ENCODE data around the gene SOCS4.

SOCS4 gene

GRCh38 chr14:55092341-55092740, 65.3 kb downstream of the SOCS4 start:
- DNase-seq: no peak

GRCh38 chr14:55094292-55095157, 67.5 kb downstream of the SOCS4 start:
- no peak for DNase-seq

GRCh38 chr14:55097881-55098560, 71.0 kb downstream of the SOCS4 start:
- peak; percentile 27 to 56 for DNase-seq

GRCh38 chr14:55098561-55098898, 71.5 kb downstream of the SOCS4 start:
- DNase-seq: no peak
